Activated naive CD8-positive, alpha-beta T cell treated with anti-CD3 and anti-CD28 coated beads, Interleukin-2, amount 50 U/mL, for 24 hours (primary cell): ENCODE results near the gene KRTAP12-2.
"Not testable (repeated sequence)": the region's sequence is repeated elsewhere in the genome, so short reads cannot be mapped to it uniquely, and the experiment has no call there.

Experiments used
- ATAC-seq: fragments of 150-1000 bp; cut with Tn5 transposase; one replicate; pipeline ENCODE4 v1.10.0; 2021
- DNase-seq: peaks from one replicate; pipeline ENCODE4 v3.0.0; 2021
- H3K27ac Mint-ChIP-seq: one replicate; pipeline ENCODE4 v1.8.0; 2021; ENCODE audit warnings: mild to moderate bottlenecking, mixed read lengths
- H3K27me3 Mint-ChIP-seq: one replicate; pipeline ENCODE4 v1.8.0; 2021; ENCODE audit warnings: mixed read lengths
- H3K36me3 Mint-ChIP-seq: one replicate; pipeline ENCODE4 v1.8.0; 2021; ENCODE audit warnings: low read depth, mixed read lengths
- H3K4me1 Mint-ChIP-seq: one replicate; pipeline ENCODE4 v1.8.0; 2021; ENCODE audit warnings: mixed read lengths
- H3K4me3 Mint-ChIP-seq: one replicate; pipeline ENCODE4 v1.8.0; 2021; ENCODE audit warnings: mild to moderate bottlenecking, moderate library complexity, mixed read lengths
- H3K9me3 Mint-ChIP-seq: one replicate; pipeline ENCODE4 v1.8.0; 2021; ENCODE audit warnings: mixed read lengths

The KRTAP12-2 gene

GRCh38 chr21:44639331-44639655, 27.4 kb downstream of the KRTAP12-2 start:
- peaks cover 10% of the 10 kb centered on the region for H3K36me3 Mint-ChIP-seq
- ATAC-seq (no peak), DNase-seq (no peak)
- peaks cover 34% of the 10 kb centered on the region for H3K9me3 Mint-ChIP-seq
- no peaks in the 10 kb centered on the region for H3K27me3 Mint-ChIP-seq
- no peak overlapping the region for H3K27ac Mint-ChIP-seq
- no peak overlapping the region for H3K4me3 Mint-ChIP-seq
- no peaks in the 10 kb centered on the region for H3K4me1 Mint-ChIP-seq

GRCh38 chr21:44638506-44639330, 28.0 kb downstream of the KRTAP12-2 start:
- not testable (repeated sequence) for H3K4me1 Mint-ChIP-seq, H3K36me3 Mint-ChIP-seq, H3K4me3 Mint-ChIP-seq, H3K27ac Mint-ChIP-seq, DNase-seq, H3K27me3 Mint-ChIP-seq, ATAC-seq
- peaks cover 30% of the 10 kb centered on the region for H3K9me3 Mint-ChIP-seq

- peaks cover 29% of the 10 kb centered on the region for H3K9me3 Mint-ChIP-seq
- ATAC-seq, H3K27ac Mint-ChIP-seq, H3K36me3 Mint-ChIP-seq, H3K4me3 Mint-ChIP-seq, H3K4me1 Mint-ChIP-seq, DNase-seq, H3K27me3 Mint-ChIP-seq: not testable (repeated sequence)
These were observed 28.8 kb downstream of the KRTAP12-2 start for GRCh38 chr21:44637851-44638348.

GRCh38 chr21:44637018-44637850, 29.5 kb downstream of the KRTAP12-2 start, which contains the start of gene KRTAP10-10:
Gene KRTAP10-10, plus strand, starts transcription at chr21:44637356. Its CDS starts 62 bp downstream, at chr21:44637418.
- Mint-ChIP-seq H3K9me3 (peaks cover 28% of the 10 kb centered on the region), H3K4me3 (no peak within 1 kb of the TSS), H3K27me3 (no peaks in the 10 kb centered on the region), H3K27ac (no peak within 1 kb of the TSS), H3K36me3 (no peaks in the 10 kb centered on the region), H3K4me1 (no peaks in the 10 kb centered on the region)
- ATAC-seq, result no peak
- DNase-seq, result no peak

GRCh38 chr21:44636209-44637017, 30.3 kb downstream of the KRTAP12-2 start:
- Mint-ChIP-seq H3K4me3 (no peak overlapping the region), H3K4me1 (no peaks in the 10 kb centered on the region), H3K36me3 (peaks cover 5% of the 10 kb centered on the region), H3K27me3 (no peaks in the 10 kb centered on the region), H3K9me3 (peaks cover 31% of the 10 kb centered on the region), H3K27ac (no peak overlapping the region)
- no peak for ATAC-seq
- DNase-seq, result no peak

GRCh38 chr21:44632067-44632466, 34.7 kb downstream of the KRTAP12-2 start:
- ATAC-seq (no peak), DNase-seq (no peak)
- Mint-ChIP-seq H3K36me3 (peaks cover 12% of the 10 kb centered on the region), H3K9me3 (peaks cover 43% of the 10 kb centered on the region), H3K27me3 (no peaks in the 10 kb centered on the region), H3K27ac (no peak overlapping the region), H3K4me3 (no peak overlapping the region), H3K4me1 (peaks cover 18% of the 10 kb centered on the region)

- no peak for DNase-seq
- H3K4me1 Mint-ChIP-seq, result peaks cover 23% of the 10 kb centered on the region
- no peaks in the 10 kb centered on the region for H3K27me3 Mint-ChIP-seq
- peaks cover 43% of the 10 kb centered on the region for H3K9me3 Mint-ChIP-seq
- H3K4me3 Mint-ChIP-seq, result no peak overlapping the region
- no peak for ATAC-seq
- H3K27ac Mint-ChIP-seq, result peak overlapping the region; percentile 26
- H3K36me3 Mint-ChIP-seq, result peaks cover 12% of the 10 kb centered on the region
These were observed 36.3 kb downstream of the KRTAP12-2 start for GRCh38 chr21:44630440-44630839.

- no peak for DNase-seq
- no peak overlapping the region for H3K27ac Mint-ChIP-seq
- no peak overlapping the region for H3K4me3 Mint-ChIP-seq
- H3K9me3 Mint-ChIP-seq, result peaks cover 49% of the 10 kb centered on the region
- H3K27me3 Mint-ChIP-seq, result no peaks in the 10 kb centered on the region
- no peak for ATAC-seq
- H3K4me1 Mint-ChIP-seq, result peaks cover 23% of the 10 kb centered on the region
- H3K36me3 Mint-ChIP-seq, result peaks cover 19% of the 10 kb centered on the region
These were observed 37.9 kb downstream of the KRTAP12-2 start for GRCh38 chr21:44628707-44629391.

- not testable (repeated sequence) for DNase-seq, ATAC-seq, H3K27me3 Mint-ChIP-seq, H3K27ac Mint-ChIP-seq, H3K4me3 Mint-ChIP-seq
- Mint-ChIP-seq H3K36me3 (peaks cover 21% of the 10 kb centered on the region), H3K4me1 (peaks cover 23% of the 10 kb centered on the region), H3K9me3 (peaks cover 50% of the 10 kb centered on the region)
These were observed 38.9 kb downstream of the KRTAP12-2 start for GRCh38 chr21:44627831-44628233.

- Mint-ChIP-seq H3K4me1 (peaks cover 23% of the 10 kb centered on the region), H3K9me3 (peaks cover 53% of the 10 kb centered on the region), H3K36me3 (peaks cover 21% of the 10 kb centered on the region)
- ATAC-seq, H3K27me3 Mint-ChIP-seq, H3K4me3 Mint-ChIP-seq, DNase-seq, H3K27ac Mint-ChIP-seq: not testable (repeated sequence)
These were observed 39.4 kb downstream of the KRTAP12-2 start for GRCh38 chr21:44627181-44627822.

GRCh38 chr21:44626673-44627143, 40.0 kb downstream of the KRTAP12-2 start, which contains the start of gene KRTAP10-9:
Gene KRTAP10-9, plus strand, starts transcription at chr21:44627093. Its CDS starts 79 bp downstream, at chr21:44627172.
- peaks cover 49% of the 10 kb centered on the region for H3K9me3 Mint-ChIP-seq
- H3K4me3 Mint-ChIP-seq, result no peak within 1 kb of the TSS
- peaks cover 23% of the 10 kb centered on the region for H3K4me1 Mint-ChIP-seq
- DNase-seq, result no peak
- no peak within 1 kb of the TSS for H3K27ac Mint-ChIP-seq
- peaks cover 19% of the 10 kb centered on the region for H3K36me3 Mint-ChIP-seq
- no peaks in the 10 kb centered on the region for H3K27me3 Mint-ChIP-seq
- no peak for ATAC-seq

GRCh38 chr21:44626262-44626661, 40.5 kb downstream of the KRTAP12-2 start:
- DNase-seq, result no peak
- Mint-ChIP-seq H3K27ac (no peak overlapping the region), H3K9me3 (peaks cover 45% of the 10 kb centered on the region), H3K4me1 (peaks cover 23% of the 10 kb centered on the region), H3K4me3 (no peak overlapping the region), H3K27me3 (no peaks in the 10 kb centered on the region), H3K36me3 (peaks cover 17% of the 10 kb centered on the region)
- ATAC-seq, result no peak

- H3K9me3 Mint-ChIP-seq, result peaks cover 41% of the 10 kb centered on the region
- no peak overlapping the region for H3K4me3 Mint-ChIP-seq
- H3K27me3 Mint-ChIP-seq, result no peaks in the 10 kb centered on the region
- DNase-seq (no peak), ATAC-seq (no peak)
- no peak overlapping the region for H3K27ac Mint-ChIP-seq
- peaks cover 22% of the 10 kb centered on the region for H3K4me1 Mint-ChIP-seq
- H3K36me3 Mint-ChIP-seq, result peaks cover 13% of the 10 kb centered on the region
These were observed 41.0 kb downstream of the KRTAP12-2 start for GRCh38 chr21:44625756-44626155.
